IMR-90 (cell line): ENCODE data around the gene DVL1. TPM values are rescaled to one million over a fixed set of nuclear protein-coding genes. Genes with fewer than 3 reads are reported as not detected.
A peak's percentile ranks its signal among the peaks of the same experiment; 100 is the strongest.

ENCODE experiments used
- ATAC-seq: fragments of 200-7000 bp; cut with Tn5 transposase; 2 replicates; pipeline ENCODE4 v1.9.1; 2020; ENCODE audit warnings: low read depth, mild to moderate bottlenecking, moderate library complexity
- BruUV-seq: library from RNA; stranded (reverse); fragments of 400-500 nt; replicated peaks from 2 replicates; lab custom pipeline; 2021; lab: Mats Ljungman, UMichigan
- CTCF ChIA-PET: fragments of 300-600 bp; formaldehyde crosslinking; extraction: SDS; loops from one replicate; lab custom pipeline; 2021; ENCODE audit warnings: antibody characterized with exemption; lab: Yijun Ruan, JAX
- POLR2A ChIA-PET: fragments of 300-600 bp; sonication (Branson Sonifier 250); formaldehyde crosslinking; loops from one replicate; lab custom pipeline; 2022; ENCODE audit warnings: antibody characterized with exemption; ENCODE audit not compliant: unreplicated experiment; lab: Charles Lee
- DNase-seq: peaks from one replicate; pipeline ENCODE4 v3.0.0; 2013
- H2AFZ ChIP-seq: replicated peaks from 2 replicates; pipeline ENCODE3; 2013; ENCODE audit warnings: low read length, mild to moderate bottlenecking; ENCODE audit not compliant: poor library complexity
- H2AK5ac ChIP-seq: 2 replicates; pipeline ENCODE4 v1.6.1; 2013; ENCODE audit warnings: low read depth, low read length, inconsistent platforms
- H2AK9ac ChIP-seq: replicated peaks from 2 replicates; pipeline ENCODE3; 2013; ENCODE audit warnings: mild to moderate bottlenecking, low read depth, low read length, moderate library complexity; ENCODE audit not compliant: poor library complexity
- H2BK120ac ChIP-seq: 2 replicates; pipeline ENCODE4 v1.6.1; 2013; ENCODE audit warnings: low read depth, low read length, inconsistent platforms
- H2BK15ac ChIP-seq: 3 replicates; pipeline ENCODE4 v1.6.1; 2013; ENCODE audit warnings: low read depth, low read length, inconsistent platforms
- H2BK20ac ChIP-seq: 2 replicates; pipeline ENCODE4 v1.6.1; 2013; ENCODE audit warnings: low read depth, mild to moderate bottlenecking, inconsistent platforms, low read length, moderate library complexity
- H2BK5ac ChIP-seq: 2 replicates; pipeline ENCODE4 v1.6.1; 2013; ENCODE audit warnings: mild to moderate bottlenecking, low read depth, low read length, inconsistent platforms; ENCODE audit not compliant: poor library complexity, severe bottlenecking
- H3K14ac ChIP-seq: replicated peaks from 2 replicates; pipeline ENCODE4 v1.6.1; 2013; ENCODE audit warnings: low read depth, low read length, inconsistent platforms
- H3K18ac ChIP-seq: 2 replicates; pipeline ENCODE4 v1.6.1; 2013; ENCODE audit warnings: low read depth, low read length, control low read depth
- H3K23ac ChIP-seq: 2 replicates; pipeline ENCODE4 v1.6.1; 2013; ENCODE audit warnings: low read depth, low read length, inconsistent platforms
- H3K27ac ChIP-seq: 2 replicates; pipeline ENCODE4 v1.5.1; 2013; ENCODE audit warnings: mild to moderate bottlenecking, control low read depth, low read length; ENCODE audit not compliant: insufficient read depth
- H3K27me3 ChIP-seq: 2 replicates; pipeline ENCODE4 v1.6.1; 2013; ENCODE audit warnings: low read length; ENCODE audit not compliant: control insufficient read depth, insufficient read depth
- H3K36me3 ChIP-seq: 2 replicates; pipeline ENCODE4 v1.6.1; 2013; ENCODE audit warnings: low read length, mixed read lengths; ENCODE audit not compliant: control insufficient read depth, insufficient read depth
- H3K4ac ChIP-seq: 2 replicates; pipeline ENCODE4 v1.6.1; 2013; ENCODE audit warnings: low read depth, low read length, inconsistent platforms
- H3K4me1 ChIP-seq: 2 replicates; pipeline ENCODE4 v1.6.1; 2013; ENCODE audit warnings: low read length, mixed read lengths; ENCODE audit not compliant: control insufficient read depth, insufficient read depth
- H3K4me2 ChIP-seq: 2 replicates; pipeline ENCODE4 v1.6.1; 2013; ENCODE audit warnings: low read depth, mild to moderate bottlenecking, control low read depth, low read length, moderate library complexity
- H3K4me3 ChIP-seq: 2 replicates; pipeline ENCODE4 v1.5.1; 2013; ENCODE audit warnings: low read depth, mild to moderate bottlenecking, control low read depth, low read length, moderate library complexity; ENCODE audit not compliant: insufficient read depth
- H3K56ac ChIP-seq: 2 replicates; pipeline ENCODE4 v1.6.1; 2013; ENCODE audit warnings: low read length, inconsistent platforms; ENCODE audit not compliant: insufficient read depth; ENCODE audit errors: extremely low read depth
- H3K79me1 ChIP-seq, 2 experiments: 2 replicates each; pipeline ENCODE4 v1.6.1; 2013; ENCODE audit warnings: low read length in 2 of 2, inconsistent platforms in 1 of 2, low read depth in 1 of 2
- H3K9ac ChIP-seq: 2 replicates; pipeline ENCODE4 v1.6.1; 2013; ENCODE audit warnings: low read depth, low read length, control low read depth
- H3K9me1 ChIP-seq: 2 replicates; pipeline ENCODE4 v1.6.1; 2013; ENCODE audit warnings: low read length, inconsistent platforms; ENCODE audit not compliant: insufficient read depth
- H3K9me3 ChIP-seq: 2 replicates; pipeline ENCODE4 v1.6.1; 2013; ENCODE audit warnings: low read length; ENCODE audit not compliant: control insufficient read depth, insufficient read depth
- H4K20me1 ChIP-seq: 2 replicates; pipeline ENCODE4 v1.6.1; 2013; ENCODE audit warnings: low read length, inconsistent platforms; ENCODE audit not compliant: insufficient read depth
- H4K5ac ChIP-seq: 2 replicates; pipeline ENCODE4 v1.6.1; 2013; ENCODE audit warnings: mild to moderate bottlenecking, low read depth, low read length, control low read depth
- H4K8ac ChIP-seq, 2 experiments: 2 replicates each; pipeline ENCODE4 v1.6.1; 2013; ENCODE audit warnings: low read depth in 2 of 2, low read length in 2 of 2, control low read depth in 1 of 2, inconsistent platforms in 1 of 2
- H4K91ac ChIP-seq: 2 replicates; pipeline ENCODE4 v1.6.1; 2013; ENCODE audit warnings: low read depth, low read length, inconsistent platforms; ENCODE audit not compliant: insufficient read depth
- MXI1 ChIP-seq: IDR thresholded peaks from 2 replicates; pipeline ENCODE4 v1.6.1; 2012; ENCODE audit warnings: low read depth, mild to moderate bottlenecking, low read length, moderate library complexity, borderline replicate concordance
- NFE2L2 ChIP-seq: fragments of 150-350 bp; IDR thresholded peaks from 2 replicates; pipeline ENCODE4 v1.6.1; 2016; ENCODE audit warnings: low read depth, mild to moderate bottlenecking, low read length
- WGBS, 2 experiments: methylation state at CpG; one replicate each; pipeline versions ENCODE4 v1.1.5 to v1.1.7; 2013; ENCODE audit warnings: missing lambda C conversion rate in 2 of 2; ENCODE audit not compliant: insufficient read length in 1 of 2; ENCODE audit errors: extremely low coverage in 2 of 2; 5-methylcytosine and 5-hydroxymethylcytosine counted together
- dilution Hi-C: fragments of 300-500 bp; cut with HindIII; formaldehyde crosslinking; loops from one replicate; pipeline ENCODE4 v1.14.3; 2018; ENCODE audit warnings: low sequenced_read_pairs; ENCODE audit not compliant: unreplicated experiment
- in situ Hi-C: fragments of 300-500 bp; cut with MboI; formaldehyde crosslinking; loops from 3 replicates; pipeline ENCODE4 v1.14.3; 2019; ENCODE audit warnings: low sequenced_read_pairs, inconsistent platforms, mixed read lengths
- intact Hi-C: fragments of 100-400 bp; cut with micrococcal nuclease; formaldehyde crosslinking; loops from 2 replicates; pipeline ENCODE4 v1.10.0; 2022
- polyA plus RNA-seq, 3 experiments: library from polyadenylated mRNA; depleted of rRNA; stranded (reverse); fragments of >200 nt; gene quantifications; 2 replicates each; pipeline ENCODE4 v1.2.3, GENCODE V29; 2012; ENCODE audit warnings: low replicate concordance in 1 of 3
- total RNA-seq: library from RNA; depleted of rRNA; stranded (reverse); fragments of >200 nt; gene quantifications from 2 replicates; pipeline ENCODE4 v1.2.3, GENCODE V29; 2012

The DVL1 gene
- total and polyA plus RNA-seq, 2 of the 4 experiments (the other 2 are of a cell fraction), result 27.2 to 35.9 TPM

DNA sequence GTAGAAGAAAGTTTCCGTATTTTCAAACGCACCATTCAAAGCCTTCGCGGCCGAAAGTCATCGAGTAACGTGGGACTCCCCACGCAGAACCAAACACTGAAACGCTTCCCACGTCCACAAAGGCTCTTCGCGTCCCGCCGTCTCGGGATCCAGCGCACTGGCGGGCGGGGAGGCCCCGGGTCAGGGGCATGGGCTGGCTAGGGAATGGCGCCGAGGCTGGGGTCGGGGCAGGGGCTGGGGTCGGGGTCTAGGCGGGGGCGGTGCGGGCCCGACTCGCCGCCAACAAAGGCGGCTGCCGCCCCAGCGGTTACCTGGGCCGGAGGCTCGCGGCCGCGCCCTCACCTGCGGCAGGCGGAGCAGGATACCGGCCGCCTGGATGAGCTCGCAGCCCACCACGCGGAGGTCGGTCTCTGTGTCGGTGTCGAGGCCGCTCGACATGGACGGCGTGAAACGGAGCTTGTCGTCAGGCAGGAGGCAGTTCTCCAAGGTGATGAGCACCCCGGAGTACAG, 49.5 kb upstream of the DVL1 start:
- TF ChIP-seq NFE2L2 (no peak), MXI1 (peak; percentile 35; the same call in 1 of the 2 replicates)
- peak overlapping the region; percentile 73 for H4K91ac ChIP-seq
- H3K18ac ChIP-seq, result no peak overlapping the region; the same call in 1 of the 2 replicates
- H2BK15ac ChIP-seq, result no peak overlapping the region
- POLR2A ChIA-PET, result no interaction called here
- H2BK5ac ChIP-seq, result peak overlapping the region; percentile 88
- CTCF ChIA-PET, result interaction anchor here (0.7 to 1.0 kb wide), 2 partner anchors 10 to 23 kb away, joined by 3 to 4 read pairs; no protein-coding TSS in a partner anchor
- no peak overlapping the region for H2BK20ac ChIP-seq
- H3K4me2 ChIP-seq, result peak overlapping the region; percentile 89
- H3K79me1 ChIP-seq, result peaks cover 24 to 62% of the 10 kb centered on the region in 2 experiments
- dilution Hi-C loops (no loop called here), intact Hi-C loops (loop anchor here (2.0 kb wide), 2 partner anchors 50 to 72 kb away; partner anchors contain the start of genes ATAD3B and DVL1), in situ Hi-C loops (no loop called here)
- H3K9me1 ChIP-seq, result peaks cover 11% of the 10 kb centered on the region
- H3K9ac ChIP-seq, result peak overlapping the region; percentile 96
- peak overlapping the region; percentile 80 for H4K5ac ChIP-seq
- peak overlapping the region; percentile 99 for H2AK9ac ChIP-seq
- DNase-seq (no peak), ATAC-seq (no peak; the same call in 1 of the 2 replicates)
- peaks cover 12% of the 10 kb centered on the region for H3K4me1 ChIP-seq
- peaks cover 51% of the 10 kb centered on the region for H3K36me3 ChIP-seq
- peak overlapping the region; percentile 94 for H2AFZ ChIP-seq
- peak overlapping the region; percentile 97 for H3K23ac ChIP-seq
- H4K20me1 ChIP-seq, result peaks cover 34% of the 10 kb centered on the region; the same call in 1 of the 2 replicates
- H3K27ac ChIP-seq, result peak overlapping the region; percentile 96
- H4K8ac ChIP-seq, result peak overlapping the region; percentile 79 to 99
- WGBS, 2 experiments, result 0% methylated on average over 27 of the region's 54 CpGs; no CpG with 5 or more reads in 1 of the 2 experiments
- peak overlapping the region; percentile 41; the same call in 1 of the 2 replicates for H2BK120ac ChIP-seq
- H3K56ac ChIP-seq, result peak overlapping the region; percentile 92
- BruUV-seq, result no TSS peak
- H3K4ac ChIP-seq, result peak overlapping the region; percentile 92
- no peaks in the 10 kb centered on the region for H3K27me3 ChIP-seq
- peak overlapping the region; percentile 95 for H2AK5ac ChIP-seq
- peak overlapping the region; percentile 97 for H3K4me3 ChIP-seq
- H3K14ac ChIP-seq, result peak overlapping the region; percentile 97
- H3K9me3 ChIP-seq, result no peaks in the 10 kb centered on the region
